K562 (cell line): ENCODE data around the gene CRYGB. TPM values are rescaled to one million over a fixed set of nuclear protein-coding genes. Genes with fewer than 3 reads are reported as not detected.

Experiments
- ATAC-seq: fragments of 200-7000 bp; cut with Tn5 transposase; 3 replicates; pipeline ENCODE4 v1.9.1; 2020; ENCODE audit warnings: moderate library complexity
- BruUV-seq: library from RNA; stranded (reverse); fragments of 400-500 nt; replicated peaks from 2 replicates; lab custom pipeline; 2021; lab: Mats Ljungman, UMichigan
- CTCF ChIA-PET: fragments of 300-600 bp; formaldehyde crosslinking; extraction: SDS; loops from one replicate; lab custom pipeline; 2021; ENCODE audit warnings: low intra/inter-chr PET ratio; lab: Yijun Ruan, JAX
- POLR2A ChIA-PET: fragments of 300-600, 350-650 bp; sonication (Branson Sonifier 250); formaldehyde crosslinking; extraction: SDS; loops from one replicate; lab custom pipeline; 2021; ENCODE audit warnings: antibody characterized with exemption, inconsistent platforms; lab: Yijun Ruan, JAX
- DNase-seq, 4 experiments: peaks; one replicate each; pipeline versions ENCODE4 v3.0.0 to v3.0.0-alpha.2; 2011 to 2018; ENCODE audit warnings: low spot score in 3 of 4, mixed read lengths in 3 of 4; ENCODE audit errors: extremely low read depth in 1 of 4
- FAIRE-seq: peaks from 2 replicates; lab custom pipeline; 2011; peaks lifted over from hg19 to GRCh38; lab: Jason Lieb, UNC
- H2AFZ ChIP-seq: 2 replicates; pipeline ENCODE4 v1.6.0; 2011; ENCODE audit warnings: low read depth, low read length, control low read depth, inconsistent platforms
- H3K27ac ChIP-seq: fragments of 200-600 bp; 3 replicates; pipeline ENCODE4 v1.8.0; 2011; ENCODE audit warnings: low read depth, mild to moderate bottlenecking, control low read depth, inconsistent platforms, low read length, moderate library complexity, mixed read lengths; ENCODE audit errors: extremely low read depth
- H3K27me3 ChIP-seq, 2 experiments: fragments of 300-600 bp in 1 of 2; 2 replicates in 1 of 2; 3 replicates in 1 of 2; pipeline versions ENCODE4 v1.6.0 to v1.8.0; 2011; ENCODE audit warnings: inconsistent platforms in 2 of 2, low read length in 2 of 2, mild to moderate bottlenecking in 1 of 2, mixed read lengths in 1 of 2, moderate library complexity in 1 of 2; ENCODE audit not compliant: control insufficient read depth in 2 of 2, insufficient read depth in 2 of 2
- H3K36me3 ChIP-seq: fragments of 300-600 bp; 3 replicates; pipeline ENCODE4 v1.8.0; 2011; ENCODE audit warnings: mild to moderate bottlenecking, low read length, inconsistent platforms; ENCODE audit not compliant: control insufficient read depth, insufficient read depth
- H3K4me1 ChIP-seq, 2 experiments: fragments of 200-600 bp in 1 of 2; replicated peaks in 1 of 2; 2 replicates in 1 of 2; 3 replicates in 1 of 2; pipeline versions ENCODE4 v1.5.1 to v1.8.0; 2011; ENCODE audit warnings: inconsistent platforms in 2 of 2, low read length in 2 of 2, mild to moderate bottlenecking in 1 of 2, mixed read lengths in 1 of 2, moderate library complexity in 1 of 2; ENCODE audit not compliant: control insufficient read depth in 2 of 2, insufficient read depth in 2 of 2
- H3K4me2 ChIP-seq: 2 replicates; pipeline ENCODE4 v1.6.1; 2011; ENCODE audit warnings: low read length, control low read depth, inconsistent platforms, mixed read lengths; ENCODE audit not compliant: insufficient read depth
- H3K4me3 ChIP-seq: fragments of 200-600 bp; sonication (generic), shearing (Covaris generic); 2 replicates; pipeline ENCODE4 v1.5.1; 2016; ENCODE audit warnings: control low read depth, inconsistent platforms
- H3K79me2 ChIP-seq: fragments of 200-600 bp; 3 replicates; pipeline ENCODE4 v1.8.0; 2011; ENCODE audit warnings: low read length, inconsistent platforms; ENCODE audit not compliant: control insufficient read depth, insufficient read depth
- H3K9ac ChIP-seq, 2 experiments: 2 replicates each; pipeline versions ENCODE4 v1.6.0 to v1.6.1; 2011; ENCODE audit warnings: low read depth in 2 of 2, low read length in 2 of 2, control low read depth in 1 of 2, inconsistent platforms in 1 of 2, mild to moderate bottlenecking in 1 of 2, mixed read lengths in 1 of 2; ENCODE audit not compliant: insufficient read depth in 1 of 2
- H3K9me1 ChIP-seq: one replicate; pipeline ENCODE4 v1.6.0; 2011; ENCODE audit warnings: inconsistent platforms, mild to moderate bottlenecking, low read length, moderate library complexity; ENCODE audit not compliant: control insufficient read depth, insufficient read depth
- H3K9me3 ChIP-seq: replicated peaks from 2 replicates; pipeline ENCODE4 v1.5.1; 2011; ENCODE audit warnings: low read depth, low read length, inconsistent platforms; ENCODE audit not compliant: control insufficient read depth, insufficient read depth
- H4K20me1 ChIP-seq: replicated peaks from 2 replicates; pipeline ENCODE4 v1.6.1; 2011; ENCODE audit warnings: low read length, inconsistent platforms, mixed read lengths; ENCODE audit not compliant: control insufficient read depth, insufficient read depth
- E2F6 ChIP-seq, 2 experiments: IDR thresholded peaks; 2 replicates each; pipeline ENCODE4 v1.6.1; 2011; ENCODE audit warnings: borderline replicate concordance in 1 of 2, control low read depth in 1 of 2, low read depth in 1 of 2, low read length in 1 of 2, mild to moderate bottlenecking in 1 of 2, mixed read lengths in 1 of 2, moderate library complexity in 1 of 2; ENCODE audit not compliant: insufficient read depth in 1 of 2, insufficient read length in 1 of 2, poor library complexity in 1 of 2, severe bottlenecking in 1 of 2; ENCODE audit errors: extremely low read depth in 1 of 2
- MTA2 ChIP-seq: fragments of 450-650 bp; IDR thresholded peaks from 2 replicates; pipeline ENCODE4 v1.6.1; 2016; ENCODE audit warnings: low read depth
- SOX6 ChIP-seq: fragments of 450-650 bp; IDR thresholded peaks from 2 replicates; pipeline ENCODE4 v1.6.1; 2014; ENCODE audit warnings: mild to moderate bottlenecking
- STAT5B ChIP-seq: fragments of 250-450 bp; sonication (Bioruptor Pico); IDR thresholded peaks from 2 replicates; pipeline ENCODE4 v1.8.0; 2021; ENCODE audit warnings: mild to moderate bottlenecking, inconsistent platforms
- ZC3H4 ChIP-seq: sonication (generic); formaldehyde crosslinking; IDR thresholded peaks from 2 replicates; pipeline ENCODE4 v1.9.0; 2021; ENCODE audit warnings: missing genetic modification reagents, borderline replicate concordance
- ZNF24 ChIP-seq: fragments of 450-650 bp; IDR thresholded peaks from 2 replicates; pipeline ENCODE4 v1.6.1; 2016
- ZNF263 ChIP-seq: sonication (generic); formaldehyde crosslinking; IDR thresholded peaks from 2 replicates; pipeline ENCODE4 v1.8.0; 2022; ENCODE audit warnings: mild to moderate bottlenecking, missing genetic modification reagents, borderline replicate concordance
- WGBS: fragments of 100-300 bp; shearing (Covaris generic); methylation state at CpG from one replicate; pipeline ENCODE4 v1.1.6; 2016; ENCODE audit warnings: low coverage, mixed read lengths; ENCODE audit not compliant: insufficient coverage; ENCODE audit errors: missing lambda C conversion rate; 5-methylcytosine and 5-hydroxymethylcytosine counted together
- in situ Hi-C: fragments of 300-500 bp; cut with MboI; formaldehyde crosslinking; loops from 4 replicates; pipeline ENCODE4 v1.15.0; 2018; ENCODE audit warnings: inconsistent platforms, mixed read lengths
- intact Hi-C: fragments of 100-400 bp; cut with micrococcal nuclease; formaldehyde crosslinking; loops from 2 replicates; pipeline ENCODE4 v1.14.2; 2022
- polyA plus RNA-seq, 8 experiments: library from polyadenylated mRNA; depleted of rRNA in 4 of 8; stranded (reverse) in 5 of 8; unstranded in 3 of 8; fragments of >200 nt; fragmentation: Nextera tagmentation in 2 of 8; fragmentation: Illumina TruSeq in 1 of 8; extraction: Ambion mirVana in 2 of 8; extraction: Trizol in 1 of 8; gene quantifications; 2 replicates each; pipeline versions ENCODE4 v1.2.1 to v1.2.3, GENCODE V29; 2011 to 2014; ENCODE audit warnings: inconsistent platforms in 1 of 8, missing spikeins in 1 of 8
- total RNA-seq, 7 experiments: library from RNA; depleted of rRNA in 6 of 7; stranded (reverse); fragments of >200 nt in 6 of 7; fragmentation: Illumina TruSeq in 2 of 7; extraction: Trizol in 2 of 7; gene quantifications; 2 replicates each; pipeline versions ENCODE4 v1.2.1 to v1.2.3, GENCODE V29; 2011 to 2021; ENCODE audit warnings: low replicate concordance in 1 of 7

Gene CRYGB
- total and polyA plus RNA-seq, 9 of the 15 experiments (the other 6 are each of a cell fraction or from before 2014, with no cell fraction given) = not detected

- Histone ChIP-seq H3K27ac (no peak within 1 kb of the TSS), H3K4me2 (no peak within 1 kb of the TSS), H3K27me3 (no peaks in the 10 kb centered on the region; a peak in 1 of 5 replicates), H3K36me3 (no peaks in the 10 kb centered on the region)
- DNase-seq (no peak), ATAC-seq (no peak)
- TF ChIP-seq MTA2 (no peak), ZNF263 (CRISPR knock-in tag) (no peak), STAT5B (CRISPR knock-in tag) (no peak), ZC3H4 (CRISPR knock-in tag) (no peak), E2F6 (IDR thresholded peaks at IDR 0.05; ENCODE audit: borderline replicate concordance in 1 of 2, extremely low read depth in 1 of 2, insufficient read depth in 1 of 2, insufficient read length in 1 of 2, low read depth in 1 of 2, low read length in 1 of 2, poor library complexity in 1 of 2, severe bottlenecking in 1 of 2) (no peak), SOX6 (no peak), ZNF24 (no peak)
- TF ChIP-seq, all 486 proteins: peak for 0
- Histone ChIP-seq H3K9me3 (no peaks in the 10 kb centered on the region), H3K4me1 (no peaks in the 10 kb centered on the region; a peak in 1 of 5 replicates), H3K9me1 (no peaks in the 10 kb centered on the region), H3K79me2 (no peaks in the 10 kb centered on the region), H3K9ac (no peak within 1 kb of the TSS), H4K20me1 (no peaks in the 10 kb centered on the region), H3K4me3 (no peak within 1 kb of the TSS), H2AFZ (no peak within 1 kb of the TSS)
- in situ Hi-C loops = no loop called here
- POLR2A ChIA-PET = no interaction called here
- no TSS peak for BruUV-seq
- WGBS = 43% methylated on average over 18 of the region's 19 CpGs
- no peak for FAIRE-seq
- intact Hi-C loops = no loop called here
- CTCF ChIA-PET = no interaction called here
These were observed 15.9 kb downstream of the CRYGB start, which contains the start of gene CRYGC for GRCh38 chr2:208129744-208130711. Gene CRYGC (minus strand): TSS chr2:208129828. CDS start chr2:208129792, 36 bp downstream.
